GM12878 (cell line): ENCODE results near the gene MYLK4. TPM values are rescaled to one million over a fixed set of nuclear protein-coding genes. Genes with fewer than 3 reads are reported as not detected.

Experiments used
- ATAC-seq: fragments of 200-7000 bp; cut with Tn5 transposase; 3 replicates; pipeline ENCODE4 v1.9.1; 2020; ENCODE audit warnings: mild to moderate bottlenecking, moderate library complexity
- BruUV-seq: library from RNA; stranded (reverse); fragments of 400-500 nt; replicated peaks from 2 replicates; lab custom pipeline; 2021; lab: Mats Ljungman, UMichigan
- CTCF ChIA-PET: fragments of 300-600 bp; sonication (Branson Sonifier 250); formaldehyde crosslinking; extraction: SDS; loops from one replicate; lab custom pipeline; 2021; ENCODE audit warnings: inconsistent platforms; lab: Yijun Ruan, JAX
- POLR2A ChIA-PET: fragments of 350-600 bp; formaldehyde crosslinking; extraction: SDS; loops from one replicate; lab custom pipeline; 2021; ENCODE audit warnings: inconsistent platforms; lab: Charles Lee
- RAD21 ChIA-PET: fragments of 300-600 bp; sonication (Branson Sonifier 250); formaldehyde crosslinking; loops from one replicate; lab custom pipeline; 2023; ENCODE audit warnings: antibody characterized with exemption; ENCODE audit not compliant: unreplicated experiment; lab: Charles Lee
- SMC1A ChIA-PET: fragments of 300-600 bp; sonication (Branson Sonifier 250); formaldehyde crosslinking; loops from one replicate; lab custom pipeline; 2023; ENCODE audit not compliant: unreplicated experiment, uncharacterized antibody; lab: Charles Lee
- DNase-seq: peaks from one replicate; pipeline ENCODE4 v3.0.0-alpha.2; 2011; ENCODE audit warnings: low read depth, low spot score
- FAIRE-seq: peaks from 3 replicates; lab custom pipeline; 2011; peaks lifted over from hg19 to GRCh38; lab: Jason Lieb, UNC
- H2AFZ ChIP-seq: 2 replicates; pipeline ENCODE4 v1.6.0; 2011; ENCODE audit warnings: low read depth, low read length, control low read depth; ENCODE audit not compliant: control insufficient read depth
- H3K27ac ChIP-seq: 2 replicates; pipeline ENCODE4 v1.5.1; 2011; ENCODE audit warnings: control low read depth; ENCODE audit not compliant: control insufficient read depth, insufficient read depth
- H3K27me3 ChIP-seq, 2 experiments: replicated peaks in 1 of 2; 2 replicates each; pipeline versions ENCODE4 v1.6.0 to v1.6.1; 2011; ENCODE audit warnings: low read length in 1 of 2; ENCODE audit not compliant: control insufficient read depth in 2 of 2, insufficient read depth in 2 of 2
- H3K36me3 ChIP-seq, 2 experiments: 2 replicates each; pipeline ENCODE4 v1.5.1; 2011; ENCODE audit warnings: low read length in 1 of 2; ENCODE audit not compliant: control insufficient read depth in 2 of 2, insufficient read depth in 2 of 2
- H3K4me1 ChIP-seq: 2 replicates; pipeline ENCODE4 v1.6.1; 2011; ENCODE audit warnings: mild to moderate bottlenecking, low read length, moderate library complexity, mixed read lengths; ENCODE audit not compliant: control insufficient read depth, insufficient read depth
- H3K4me2 ChIP-seq: 2 replicates; pipeline ENCODE4 v1.6.0; 2011; ENCODE audit warnings: control low read depth; ENCODE audit not compliant: control insufficient read depth, insufficient read depth
- H3K4me3 ChIP-seq: fragments of 200-600 bp; sonication (generic); 2 replicates; pipeline ENCODE4 v1.5.1; 2016
- H3K79me2 ChIP-seq: 2 replicates; pipeline ENCODE4 v1.6.0; 2011; ENCODE audit warnings: low read length; ENCODE audit not compliant: control insufficient read depth, insufficient read depth
- H3K9ac ChIP-seq: 2 replicates; pipeline ENCODE4 v1.8.0; 2011; ENCODE audit warnings: low read length, control low read depth, mixed read lengths; ENCODE audit not compliant: control insufficient read depth, insufficient read depth
- H3K9me3 ChIP-seq: replicated peaks from 3 replicates; pipeline ENCODE4 v1.5.1; 2011; ENCODE audit warnings: mild to moderate bottlenecking, low read length; ENCODE audit not compliant: control insufficient read depth, insufficient read depth
- H4K20me1 ChIP-seq: 2 replicates; pipeline ENCODE4 v1.6.0; 2011; ENCODE audit not compliant: control insufficient read depth, insufficient read depth
- HCFC1 ChIP-seq: fragments of 150-350 bp; IDR thresholded peaks from 2 replicates; pipeline ENCODE4 v1.6.1; 2014; ENCODE audit warnings: low read length
- IKZF2 ChIP-seq, 2 experiments: fragments of 450-650 bp; IDR thresholded peaks; 2 replicates each; pipeline ENCODE4 v1.6.1; 2017; ENCODE audit warnings: mild to moderate bottlenecking in 2 of 2, moderate library complexity in 2 of 2
- MXI1 ChIP-seq: fragments of 150-350 bp; IDR thresholded peaks from 2 replicates; pipeline ENCODE4 v1.6.1; 2011; ENCODE audit warnings: low read depth, mild to moderate bottlenecking, inconsistent platforms, low read length, improper control_type of control experiment
- NFYA ChIP-seq: IDR thresholded peaks from 2 replicates; pipeline ENCODE4 v1.6.1; 2011; ENCODE audit warnings: low read depth, mild to moderate bottlenecking, low read length, improper control_type of control experiment, borderline replicate concordance
- POLR2AphosphoS2 ChIP-seq: IDR thresholded peaks from 2 replicates; pipeline ENCODE4 v1.6.1; 2011; ENCODE audit warnings: low read depth, mild to moderate bottlenecking, low read length, improper control_type of control experiment, moderate library complexity
- POU2F2 ChIP-seq: IDR thresholded peaks from 3 replicates; pipeline ENCODE4 v1.6.1; 2011; ENCODE audit warnings: low read depth, mild to moderate bottlenecking, low read length, borderline replicate concordance
- RCOR1 ChIP-seq: conservative IDR thresholded peaks from 2 replicates; pipeline ENCODE4 v1.6.1; 2012; ENCODE audit warnings: low read depth, low read length, improper control_type of control experiment
- RELB ChIP-seq: fragments of 450-650 bp; IDR thresholded peaks from 2 replicates; pipeline ENCODE4 v1.6.1; 2017; ENCODE audit warnings: low read depth, mild to moderate bottlenecking, moderate library complexity
- TCF12 ChIP-seq: IDR thresholded peaks from 2 replicates; pipeline ENCODE4 v1.6.1; 2011; ENCODE audit warnings: low read depth, mild to moderate bottlenecking, low read length
- WGBS: methylation state at CpG from one replicate; pipeline ENCODE4 v1.1.6; 2016; ENCODE audit warnings: low lambda C conversion rate; ENCODE audit not compliant: insufficient replicate concordance, insufficient coverage; ENCODE audit errors: missing lambda C conversion rate; 5-methylcytosine and 5-hydroxymethylcytosine counted together
- in situ Hi-C: fragments of 300-500 bp; cut with MboI; formaldehyde crosslinking; loops from 9 replicates; pipeline ENCODE4 v1.14.3; 2018; ENCODE audit warnings: mixed read lengths
- intact Hi-C: fragments of 100-400 bp; cut with micrococcal nuclease; formaldehyde crosslinking; loops from one replicate; pipeline ENCODE4 v1.14.2; 2022; ENCODE audit not compliant: unreplicated experiment
- polyA plus RNA-seq, 11 experiments: library from polyadenylated mRNA; depleted of rRNA in 4 of 11; unstranded in 6 of 11; stranded (reverse) in 5 of 11; fragments of >200 nt; fragmentation: Nextera tagmentation in 4 of 11; fragmentation: Illumina TruSeq in 1 of 11; extraction: Ambion mirVana in 4 of 11; extraction: Trizol in 1 of 11; gene quantifications; 1 replicate in 1 of 11; 2 replicates in 10 of 11; pipeline versions ENCODE4 v1.2.1 to v1.2.3, GENCODE V29; 2011 to 2016; ENCODE audit warnings: inconsistent platforms in 2 of 11, missing spikeins in 2 of 11, low read depth in 1 of 11
- total RNA-seq, 4 experiments: library from RNA; depleted of rRNA in 3 of 4; stranded (reverse); fragments of >200 nt in 3 of 4; fragmentation: Illumina TruSeq in 1 of 4; extraction: Trizol in 1 of 4; gene quantifications; 2 replicates each; pipeline versions ENCODE4 v1.2.1 to v1.2.3, GENCODE V29; 2013 to 2021

The MYLK4 gene
- total and polyA plus RNA-seq, 10 of the 15 experiments (the other 5 are each of a cell fraction or from before 2014, with no cell fraction given) = under 0.01 to 0.09 (median 0.05) TPM; not detected in 1

GRCh38 chr6:2733736-2734480, 16.8 kb downstream of the MYLK4 start:
- Histone ChIP-seq H3K9me3 (no peaks in the 10 kb centered on the region; the same call in 2 of the 3 replicates), H3K4me1 (0 out of 2 replicates have a peak, but pooled peaks cover 2% of the 10 kb centered on the region), H2AFZ (no peak overlapping the region; the same call in 1 of the 2 replicates), H3K4me2 (no peak overlapping the region), H3K27me3 (peaks cover 0 to 1% of the 10 kb centered on the region in 2 experiments; a peak in 1 of 4 replicates), H3K4me3 (no peak overlapping the region), H3K27ac (no peak overlapping the region), H4K20me1 (no peaks in the 10 kb centered on the region), H3K9ac (no peak overlapping the region), H3K79me2 (no peaks in the 10 kb centered on the region), H3K36me3 (no peaks in the 10 kb centered on the region)
- intact Hi-C loops (no loop called here), in situ Hi-C loops (no loop called here)
- no TSS peak for BruUV-seq
- ATAC-seq (no peak), DNase-seq (no peak), FAIRE-seq (no peak)
- TF ChIP-seq POLR2AphosphoS2 (no peak), TCF12 (no peak), MXI1 (no peak), IKZF2 (IDR thresholded peaks at IDR 0.05) (no peak), NFYA (no peak), RELB (no peak), HCFC1 (no peak), POU2F2 (no peak), RCOR1 (no peak)
- RAD21 ChIA-PET = interaction anchor here (1.1 kb wide), 1 partner anchor 112 kb away, joined by 3 read pairs; no protein-coding TSS in a partner anchor
- SMC1A ChIA-PET = interaction anchor here (0.8 to 4.0 kb wide), 5 partner anchors 11 to 99 kb away, joined by 3 to 19 read pairs (median 4); partner anchors contain the start of gene MYLK4
- 69% methylated on average over 22 of the region's 22 CpGs for WGBS
- CTCF ChIA-PET = interaction anchor here (1.7 to 2.6 kb wide), 2 partner anchors 17 to 29 kb away, joined by 7 to 23 read pairs; partner anchors contain the start of gene MYLK4
- POLR2A ChIA-PET = no interaction called here
